Measurements from ENCODE around the gene SLC4A5. TPM values are rescaled to one million over a fixed set of nuclear protein-coding genes. Genes with fewer than 3 reads are reported as not detected.

Gene SLC4A5
- total RNA-seq, 1 experiment from 2014 or later, result 1.8 TPM

GRCh38 chr2:74381751-74382150 lies 38.5 kb upstream of the SLC4A5 start:
- intact Hi-C loops (cut with micrococcal nuclease; ENCODE audit: unreplicated experiment), result no loop called here
- no peak for DNase-seq (ENCODE audit: low spot score)
- CTCF ChIA-PET, result no interaction called here
- Histone ChIP-seq H3K27me3 (replicated peaks; ENCODE audit: insufficient read depth, low read depth, low read length, poor library complexity) (no peaks in the 10 kb centered on the region), H3K36me3 (ENCODE audit: insufficient read depth, low read length, poor library complexity, severe bottlenecking) (peaks cover 11% of the 10 kb centered on the region), H3K4me1 (ENCODE audit: insufficient read depth, low read length, poor library complexity, severe bottlenecking) (peaks cover 11% of the 10 kb centered on the region), H3K4me3 (ENCODE audit: low read depth, low read length, poor library complexity, severe bottlenecking) (no peak overlapping the region), H3K27ac (ENCODE audit: low read depth, low read length, poor library complexity, severe bottlenecking) (no peak overlapping the region), H3K9me3 (ENCODE audit: low read depth, low read length, poor library complexity, severe bottlenecking) (no peaks in the 10 kb centered on the region)
- BruUV-seq (replicated peaks), result no TSS peak
- TF ChIP-seq CTCF (conservative IDR thresholded peaks at IDR 0.05; ENCODE audit: low read depth, low read length), result no peak
- TF ChIP-seq EZH2 (IDR thresholded peaks at IDR 0.05; ENCODE audit: borderline replicate concordance, low read depth, low read length, poor library complexity, severe bottlenecking), result no peak
- POLR2A ChIA-PET (ENCODE audit: low non-redundant PET), result no interaction called here

GRCh38 chr2:74379851-74380789 lies 36.9 kb upstream of the SLC4A5 start, which contains the start of gene DCTN1:
TSS of gene DCTN1 (minus strand) at chr2:74380311. CDS start at chr2:74380037, 274 bp downstream.
- no peak within 1 kb of the TSS for H3K27ac ChIP-seq (ENCODE audit: low read depth, low read length, poor library complexity, severe bottlenecking)
- H3K36me3 ChIP-seq (ENCODE audit: insufficient read depth, low read length, poor library complexity, severe bottlenecking), result peaks cover 14% of the 10 kb centered on the region
- peak within 1 kb of the TSS; percentile 7 for H3K4me3 ChIP-seq (ENCODE audit: low read depth, low read length, poor library complexity, severe bottlenecking)
- ChIA-PET CTCF (no interaction called here), POLR2A (ENCODE audit: low non-redundant PET) (no interaction called here)
- no TSS peak for BruUV-seq (replicated peaks)
- no peak for TF ChIP-seq CTCF (conservative IDR thresholded peaks at IDR 0.05; ENCODE audit: low read depth, low read length)
- no peak for TF ChIP-seq EZH2 (IDR thresholded peaks at IDR 0.05; ENCODE audit: borderline replicate concordance, low read depth, low read length, poor library complexity, severe bottlenecking)
- intact Hi-C loops (cut with micrococcal nuclease; ENCODE audit: unreplicated experiment), result no loop called here
- H3K9me3 ChIP-seq (ENCODE audit: low read depth, low read length, poor library complexity, severe bottlenecking), result no peaks in the 10 kb centered on the region
- DNase-seq (ENCODE audit: low spot score), result peak; percentile 53
- H3K4me1 ChIP-seq (ENCODE audit: insufficient read depth, low read length, poor library complexity, severe bottlenecking), result peaks cover 11% of the 10 kb centered on the region
- no peaks in the 10 kb centered on the region for H3K27me3 ChIP-seq (replicated peaks; ENCODE audit: insufficient read depth, low read depth, low read length, poor library complexity)

GRCh38 chr2:74378007-74378406 lies 34.8 kb upstream of the SLC4A5 start:
- H3K4me3 ChIP-seq (ENCODE audit: low read depth, low read length, poor library complexity, severe bottlenecking), result no peak overlapping the region
- no TSS peak for BruUV-seq (replicated peaks)
- peaks cover 26% of the 10 kb centered on the region for H3K4me1 ChIP-seq (ENCODE audit: insufficient read depth, low read length, poor library complexity, severe bottlenecking)
- H3K27ac ChIP-seq (ENCODE audit: low read depth, low read length, poor library complexity, severe bottlenecking), result no peak overlapping the region
- CTCF ChIA-PET, result no interaction called here
- intact Hi-C loops (cut with micrococcal nuclease; ENCODE audit: unreplicated experiment), result no loop called here
- no peak for DNase-seq (ENCODE audit: low spot score)
- H3K27me3 ChIP-seq (replicated peaks; ENCODE audit: insufficient read depth, low read depth, low read length, poor library complexity), result no peaks in the 10 kb centered on the region
- POLR2A ChIA-PET (ENCODE audit: low non-redundant PET), result no interaction called here
- no peaks in the 10 kb centered on the region for H3K9me3 ChIP-seq (ENCODE audit: low read depth, low read length, poor library complexity, severe bottlenecking)
- TF ChIP-seq EZH2 (IDR thresholded peaks at IDR 0.05; ENCODE audit: borderline replicate concordance, low read depth, low read length, poor library complexity, severe bottlenecking) (no peak), CTCF (conservative IDR thresholded peaks at IDR 0.05; ENCODE audit: low read depth, low read length) (no peak)
- peaks cover 14% of the 10 kb centered on the region for H3K36me3 ChIP-seq (ENCODE audit: insufficient read depth, low read length, poor library complexity, severe bottlenecking)

All from A673 (cell line).